ENCODE results near the gene KRTAP5-1.
A peak's percentile ranks its signal among the peaks of the same experiment; 100 is the strongest.

KRTAP5-1 gene

DNA sequence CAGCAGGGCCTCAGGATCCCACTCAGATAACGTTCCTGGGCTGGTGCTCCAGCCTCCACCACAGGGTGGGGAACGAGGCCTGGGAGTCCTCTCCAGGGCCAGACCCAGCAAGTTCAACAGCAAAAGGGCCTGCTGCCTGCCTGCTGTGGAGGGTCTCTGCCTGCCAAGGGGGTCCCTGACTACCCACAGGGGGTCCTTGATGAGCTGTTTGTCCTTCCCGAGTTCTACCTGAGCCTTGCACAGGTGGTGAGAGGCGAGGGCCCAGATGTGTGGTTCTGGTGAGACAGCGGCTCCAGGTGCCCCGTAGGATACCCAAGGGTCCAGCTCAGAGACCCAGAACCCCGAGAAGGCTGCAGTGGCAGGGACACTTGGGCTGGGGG lies 17.4 kb downstream of the KRTAP5-1 start:
- Histone ChIP-seq H3K9ac (no peak overlapping the region), H3K4me3 (no peak overlapping the region), H3K27me3 (peaks cover 78% of the 10 kb centered on the region), H3K9me3 (no peaks in the 10 kb centered on the region), H4K20me1 (peaks cover 90% of the 10 kb centered on the region), H3K36me3 (no peaks in the 10 kb centered on the region; the same call in 1 of the 2 replicates), H3K4me2 (no peak overlapping the region), H3K4me1 (peaks cover 46% of the 10 kb centered on the region), H3K27ac (no peak overlapping the region)
- no peak for TF ChIP-seq Cebpa-rat (IDR thresholded peaks at IDR 0.05)

DNA sequence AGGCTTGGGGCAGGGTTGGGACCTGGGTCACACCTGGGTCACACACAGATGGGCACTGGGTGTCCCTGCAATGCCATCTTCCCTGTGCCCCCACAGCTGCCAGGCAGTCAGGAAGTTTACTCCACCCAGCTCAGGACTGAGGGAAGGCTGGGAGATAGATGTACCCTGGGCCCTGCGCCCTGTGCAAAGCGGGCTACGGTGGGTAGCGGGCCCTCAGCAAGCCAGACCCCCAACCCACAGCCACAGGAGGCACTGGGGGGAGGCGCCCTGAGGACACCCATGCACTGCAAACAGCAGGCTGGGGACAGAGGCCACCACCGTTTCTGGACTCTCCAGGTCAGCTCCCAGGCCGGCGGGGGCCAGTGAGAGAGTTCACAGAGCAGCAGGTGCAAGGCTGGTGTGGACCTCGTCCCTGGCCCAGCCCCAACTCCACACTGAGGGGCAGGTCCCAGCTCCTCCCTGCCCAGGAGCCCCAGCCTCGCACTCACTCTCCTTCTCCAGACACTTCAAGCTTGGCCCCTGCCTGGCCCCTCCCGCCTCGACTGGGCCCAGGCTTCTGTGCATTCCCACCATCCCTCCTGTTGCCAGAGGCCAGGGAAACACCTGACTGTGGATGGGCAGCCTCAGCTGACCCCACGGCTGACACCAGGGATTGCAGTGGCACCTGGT lies 17.9 kb downstream of the KRTAP5-1 start:
- TF ChIP-seq Cebpa-rat (IDR thresholded peaks at IDR 0.05): no peak
- H3K36me3 ChIP-seq: no peaks in the 10 kb centered on the region; the same call in 1 of the 2 replicates
- peaks cover 46% of the 10 kb centered on the region for H3K4me1 ChIP-seq

DNA sequence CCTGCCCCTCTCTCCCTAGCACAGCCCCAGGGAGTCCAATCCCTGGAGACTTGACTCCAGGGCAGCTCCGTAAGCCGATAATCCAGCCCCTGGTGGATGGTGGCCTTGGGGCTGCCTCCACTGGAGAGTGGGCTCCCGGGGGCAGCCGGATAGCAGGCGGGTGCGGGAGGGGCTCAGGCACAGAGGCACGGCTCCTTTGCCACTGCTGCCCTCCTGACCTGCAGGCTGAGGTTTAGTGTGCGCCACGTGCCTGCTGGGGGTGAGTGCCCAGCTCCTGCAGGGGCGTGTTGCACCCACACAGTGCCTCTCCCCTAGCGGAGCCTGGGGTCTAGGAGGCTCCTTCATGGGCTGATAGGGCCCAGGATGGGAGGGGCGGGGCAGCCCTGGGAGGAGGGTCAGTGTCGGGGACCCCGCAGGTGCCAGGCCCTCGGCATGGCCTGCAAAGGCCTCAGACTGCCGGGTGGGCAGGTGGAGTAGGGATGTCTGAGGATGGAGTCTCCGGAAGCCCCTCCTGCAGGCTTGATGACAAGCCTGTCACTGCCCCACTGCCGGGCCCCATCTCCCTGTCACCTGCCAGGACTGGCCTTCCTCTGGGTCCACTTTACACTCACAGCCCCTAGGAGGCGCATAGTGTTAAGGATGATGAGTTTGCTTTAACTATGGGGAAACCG lies 18.6 kb downstream of the KRTAP5-1 start:
- Histone ChIP-seq H3K27me3 (peaks cover 66% of the 10 kb centered on the region), H3K4me1 (peaks cover 46% of the 10 kb centered on the region), H3K36me3 (no peaks in the 10 kb centered on the region; the same call in 1 of the 2 replicates), H4K20me1 (peaks cover 98% of the 10 kb centered on the region), H3K9me3 (no peaks in the 10 kb centered on the region), H3K4me3 (no peak overlapping the region), H3K4me2 (no peak overlapping the region), H3K9ac (no peak overlapping the region), H3K27ac (no peak overlapping the region)
- TF ChIP-seq Cebpa-rat (IDR thresholded peaks at IDR 0.05): no peak

More for the DNA sequence above, 17.9 kb downstream of the KRTAP5-1 start:
- no peak overlapping the region for H3K9ac ChIP-seq
- H4K20me1 ChIP-seq: peaks cover 92% of the 10 kb centered on the region
- no peak overlapping the region for H3K4me3 ChIP-seq
- H3K27ac ChIP-seq: no peak overlapping the region
- H3K4me2 ChIP-seq: no peak overlapping the region
- H3K9me3 ChIP-seq: no peaks in the 10 kb centered on the region
- peaks cover 72% of the 10 kb centered on the region for H3K27me3 ChIP-seq

DNA sequence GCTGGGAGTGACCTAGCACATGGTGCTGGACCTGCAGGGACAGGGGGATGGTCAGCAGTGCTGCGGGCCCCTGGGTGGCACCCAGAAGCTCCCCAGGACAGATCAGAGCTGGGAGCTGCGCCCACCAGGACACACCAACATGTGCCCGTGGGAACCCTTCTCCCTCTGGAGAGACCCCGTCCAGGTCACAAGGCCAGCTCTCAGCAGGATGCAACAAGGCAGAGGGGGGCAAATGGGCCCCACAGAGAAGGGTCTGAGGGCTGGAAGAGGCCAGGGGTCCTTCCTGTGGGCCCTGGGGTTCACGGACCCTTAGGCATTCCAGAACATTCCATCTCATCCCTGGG lies 19.2 kb downstream of the KRTAP5-1 start:
- TF ChIP-seq Cebpa-rat (IDR thresholded peaks at IDR 0.05): no peak
- H3K36me3 ChIP-seq: no peaks in the 10 kb centered on the region; the same call in 1 of the 2 replicates
- no peak overlapping the region for H3K9ac ChIP-seq
- H3K27me3 ChIP-seq: peaks cover 59% of the 10 kb centered on the region
- H4K20me1 ChIP-seq: peaks cover 98% of the 10 kb centered on the region
- H3K9me3 ChIP-seq: no peaks in the 10 kb centered on the region
- no peak overlapping the region for H3K27ac ChIP-seq
- H3K4me1 ChIP-seq: peaks cover 39% of the 10 kb centered on the region
- no peak overlapping the region for H3K4me3 ChIP-seq
- no peak overlapping the region for H3K4me2 ChIP-seq

DNA sequence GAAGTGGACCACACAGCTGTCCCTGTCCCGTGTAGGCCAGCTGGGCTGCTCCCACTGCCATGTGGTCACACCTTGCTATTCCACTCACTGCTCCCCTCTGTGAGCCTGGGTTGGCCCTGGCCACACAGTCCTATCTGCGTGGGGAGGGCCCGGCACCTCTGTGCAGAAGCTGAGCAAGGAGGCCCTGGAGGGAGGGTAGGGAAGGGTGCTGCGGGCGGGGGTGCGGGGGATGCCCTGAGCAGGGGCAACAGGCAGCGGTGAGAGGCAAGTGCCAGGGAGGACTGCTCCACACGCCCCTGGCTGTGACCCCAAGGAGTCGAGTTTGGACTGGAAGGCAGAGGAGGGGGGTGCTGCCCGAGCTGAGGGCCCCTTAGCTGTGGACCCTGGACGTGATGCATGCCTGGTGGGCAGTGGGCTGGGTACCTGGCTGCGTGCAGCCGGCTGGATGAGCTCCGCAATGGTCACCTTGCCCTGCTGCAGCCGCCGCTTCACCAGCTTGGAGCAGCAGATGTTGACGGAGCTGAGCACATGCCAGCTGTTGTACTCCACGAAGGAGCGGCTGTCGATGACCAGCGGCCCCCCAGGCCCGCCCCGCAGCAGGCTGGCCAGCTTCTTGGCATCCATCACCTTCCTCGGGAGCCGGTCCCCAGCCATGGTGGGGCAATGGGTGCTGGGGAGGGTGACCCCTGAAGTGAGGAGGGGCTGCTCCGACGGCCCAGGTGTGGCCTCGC lies 19.7 kb downstream of the KRTAP5-1 start:
- H3K9me3 ChIP-seq: no peaks in the 10 kb centered on the region
- TF ChIP-seq Cebpa-rat (IDR thresholded peaks at IDR 0.05): no peak
- no peak overlapping the region for H3K4me3 ChIP-seq
- peak overlapping the region; percentile 36; the same call in 1 of the 2 replicates for H3K4me2 ChIP-seq
- H3K9ac ChIP-seq: no peak overlapping the region
- no peaks in the 10 kb centered on the region; the same call in 1 of the 2 replicates for H3K36me3 ChIP-seq
- H3K4me1 ChIP-seq: peaks cover 34% of the 10 kb centered on the region; the same call in 1 of the 2 replicates
- H4K20me1 ChIP-seq: peaks cover 98% of the 10 kb centered on the region
- H3K27me3 ChIP-seq: peaks cover 54% of the 10 kb centered on the region
- H3K27ac ChIP-seq: no peak overlapping the region

- TF ChIP-seq Cebpa-rat (IDR thresholded peaks at IDR 0.05): no peak
- no peaks in the 10 kb centered on the region; the same call in 1 of the 2 replicates for H3K36me3 ChIP-seq
- H3K9ac ChIP-seq: no peak overlapping the region
- no peak overlapping the region for H3K27ac ChIP-seq
- no peaks in the 10 kb centered on the region for H3K9me3 ChIP-seq
- H3K4me1 ChIP-seq: peaks cover 31% of the 10 kb centered on the region; the same call in 1 of the 2 replicates
- peaks cover 98% of the 10 kb centered on the region for H4K20me1 ChIP-seq
- peaks cover 47% of the 10 kb centered on the region for H3K27me3 ChIP-seq
- H3K4me3 ChIP-seq: no peak overlapping the region
- peak overlapping the region; percentile 36; the same call in 1 of the 2 replicates for H3K4me2 ChIP-seq
Measured at GRCh38 chr11:1564535-1565172, 20.4 kb downstream of the KRTAP5-1 start.

GRCh38 chr11:1563697-1564534 lies 21.2 kb downstream of the KRTAP5-1 start:
- no peak overlapping the region for H3K4me3 ChIP-seq
- peak overlapping the region; percentile 36; the same call in 1 of the 2 replicates for H3K4me2 ChIP-seq
- peaks cover 24% of the 10 kb centered on the region; the same call in 1 of the 2 replicates for H3K4me1 ChIP-seq
- H4K20me1 ChIP-seq: peaks cover 98% of the 10 kb centered on the region
- TF ChIP-seq Cebpa-rat (IDR thresholded peaks at IDR 0.05): no peak
- H3K36me3 ChIP-seq: no peaks in the 10 kb centered on the region; the same call in 1 of the 2 replicates
- H3K9ac ChIP-seq: no peak overlapping the region
- no peaks in the 10 kb centered on the region for H3K9me3 ChIP-seq
- peaks cover 45% of the 10 kb centered on the region for H3K27me3 ChIP-seq
- H3K27ac ChIP-seq: no peak overlapping the region

DNA sequence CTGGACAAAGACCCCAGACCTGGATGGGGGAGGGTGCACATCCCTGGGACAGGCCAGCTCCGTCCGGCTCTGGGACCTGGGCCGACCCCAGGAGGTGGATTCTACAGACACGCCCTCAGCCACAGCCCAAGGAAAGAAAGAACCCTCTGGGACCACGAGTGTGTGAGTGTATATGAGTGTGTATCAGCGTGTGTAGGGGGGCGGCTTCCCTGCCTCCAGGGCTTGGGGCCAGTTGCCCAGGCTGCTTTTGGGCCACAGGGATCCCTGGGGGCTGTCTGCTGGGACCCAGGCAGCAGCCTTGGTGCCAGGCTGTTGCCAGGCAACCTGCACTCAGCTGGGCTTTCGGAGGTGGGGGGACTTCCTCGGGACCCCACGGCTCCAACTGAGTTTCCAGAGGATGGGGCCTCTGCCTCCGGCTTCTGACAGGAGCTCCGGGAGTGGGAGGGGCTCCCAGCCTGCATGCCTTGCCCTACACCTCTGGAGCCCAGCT lies 21.9 kb downstream of the KRTAP5-1 start:
- H3K36me3 ChIP-seq: no peaks in the 10 kb centered on the region; the same call in 1 of the 2 replicates
- H4K20me1 ChIP-seq: peaks cover 97% of the 10 kb centered on the region

More for the DNA sequence above, 21.9 kb downstream of the KRTAP5-1 start:
- peaks cover 44% of the 10 kb centered on the region for H3K27me3 ChIP-seq
- no peak for TF ChIP-seq Cebpa-rat (IDR thresholded peaks at IDR 0.05)
- H3K4me3 ChIP-seq: no peak overlapping the region
- H3K4me1 ChIP-seq: peaks cover 18% of the 10 kb centered on the region; the same call in 1 of the 2 replicates
- no peak overlapping the region for H3K9ac ChIP-seq
- no peak overlapping the region for H3K27ac ChIP-seq
- H3K4me2 ChIP-seq: no peak overlapping the region; the same call in 1 of the 2 replicates
- no peaks in the 10 kb centered on the region for H3K9me3 ChIP-seq

Data from BLaER1 (cell line).